Hepatocyte (in vitro differentiated cells): ENCODE data around the gene LRMDA.

Experiments
- CTCF ChIP-seq: fragments of 200-600 bp; sonication (generic); IDR thresholded peaks from 2 replicates; pipeline ENCODE4 v1.5.1; 2016; ENCODE audit warnings: antibody characterized with exemption, mild to moderate bottlenecking; ENCODE audit not compliant: poor library complexity
- EZH2 ChIP-seq: fragments of 200-600 bp; sonication (generic); IDR thresholded peaks from 2 replicates; pipeline ENCODE4 v1.6.1; 2016; ENCODE audit warnings: antibody characterized with exemption, mild to moderate bottlenecking, borderline replicate concordance
- EZH2phosphoT487 ChIP-seq: fragments of 200-600 bp; sonication (generic); IDR thresholded peaks from one replicate; pipeline ENCODE4 v1.6.1; 2018; ENCODE audit warnings: antibody characterized with exemption, mild to moderate bottlenecking, low read depth, moderate library complexity; ENCODE audit not compliant: unreplicated experiment, severe bottlenecking

GRCh38 chr10:76514321-76514720 is 1082.9 kb downstream of the LRMDA start:
- TF ChIP-seq CTCF (no peak), EZH2 (no peak), EZH2phosphoT487 (no peak)
